GM19035 (cell line): ENCODE measurements around the gene SLC37A4.
"Not testable (repeated sequence)": the region's sequence is repeated elsewhere in the genome, so short reads cannot be mapped to it uniquely, and the experiment has no call there.

Experiments used
- ATAC-seq: cut with Tn5 transposase; IDR thresholded peaks from one replicate; pipeline ENCODE4 v1.9.1; 2021; ENCODE audit not compliant: unreplicated experiment

The SLC37A4 gene

DNA sequence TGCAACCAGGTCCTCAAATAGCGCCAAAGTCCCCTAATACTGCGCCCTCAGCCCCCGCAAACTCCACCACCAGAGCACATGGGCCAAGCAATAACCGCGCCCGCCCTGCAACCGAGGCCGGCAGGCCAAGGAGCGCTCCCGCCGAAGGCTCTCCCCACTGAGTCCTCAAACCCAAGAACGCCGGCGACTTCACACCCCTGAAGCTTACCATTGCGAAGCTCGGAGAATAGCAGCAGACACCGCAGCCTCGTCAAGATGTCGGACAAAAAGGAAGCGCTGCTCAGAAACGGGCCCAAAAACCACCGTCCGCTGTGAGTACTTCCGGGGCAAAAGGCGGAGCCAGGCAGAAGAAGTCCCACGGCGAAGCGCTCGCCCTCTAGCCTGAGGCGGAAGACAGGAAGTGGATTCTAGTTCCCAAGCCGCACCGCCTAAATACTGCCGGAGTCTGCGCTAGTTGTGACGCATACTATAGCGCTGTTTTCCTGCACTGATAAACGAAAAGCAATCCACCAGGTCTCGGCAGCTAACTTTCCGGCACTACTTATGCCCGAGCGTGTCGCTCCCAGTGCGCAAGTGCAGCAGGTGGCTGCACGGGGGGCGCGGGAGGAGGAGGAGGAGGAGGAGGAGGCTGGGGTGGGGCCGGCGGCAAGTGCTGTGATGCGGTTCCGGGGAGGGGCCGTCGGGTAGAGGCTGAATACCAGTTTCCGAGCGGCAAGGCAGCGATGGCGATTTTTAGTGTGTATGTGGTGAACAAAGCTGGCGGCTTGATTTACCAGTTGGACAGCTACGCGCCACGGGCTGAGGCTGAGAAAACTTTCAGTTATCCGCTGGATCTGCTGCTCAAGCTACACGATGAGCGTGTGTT lies 12.4 kb downstream of the SLC37A4 start, which contains the start of the genes RPS25 and TRAPPC4:
RPS25 (minus strand) TSS at position 270 of the 865 bp plus-strand sequence; CDS start at position 211, 59 bp downstream.
TRAPPC4 (plus strand) TSS at position 693 of the 865 bp plus-strand sequence; CDS start at position 723, 30 bp downstream.
- peak; percentile 90 for ATAC-seq

DNA sequence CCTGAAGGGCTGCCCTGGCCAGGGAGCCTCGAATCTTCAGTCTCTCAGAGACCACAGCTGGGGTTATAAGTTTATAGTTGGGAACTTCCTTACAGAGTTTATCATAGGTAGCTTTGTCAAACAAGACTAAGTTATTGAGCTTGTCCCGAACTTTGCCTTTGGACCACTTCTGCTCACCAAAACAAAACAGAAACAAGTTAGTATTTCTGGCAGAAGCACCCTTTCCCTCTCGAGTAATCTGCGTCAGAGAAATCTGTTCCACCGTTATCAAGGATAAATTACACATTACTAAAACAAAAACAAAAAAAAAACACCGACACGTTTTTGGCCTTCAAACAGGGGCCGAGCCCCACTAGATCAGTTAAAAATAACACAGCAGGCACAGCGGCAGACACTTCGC lies 13.3 kb downstream of the SLC37A4 start:
- ATAC-seq, result not testable (repeated sequence)

DNA sequence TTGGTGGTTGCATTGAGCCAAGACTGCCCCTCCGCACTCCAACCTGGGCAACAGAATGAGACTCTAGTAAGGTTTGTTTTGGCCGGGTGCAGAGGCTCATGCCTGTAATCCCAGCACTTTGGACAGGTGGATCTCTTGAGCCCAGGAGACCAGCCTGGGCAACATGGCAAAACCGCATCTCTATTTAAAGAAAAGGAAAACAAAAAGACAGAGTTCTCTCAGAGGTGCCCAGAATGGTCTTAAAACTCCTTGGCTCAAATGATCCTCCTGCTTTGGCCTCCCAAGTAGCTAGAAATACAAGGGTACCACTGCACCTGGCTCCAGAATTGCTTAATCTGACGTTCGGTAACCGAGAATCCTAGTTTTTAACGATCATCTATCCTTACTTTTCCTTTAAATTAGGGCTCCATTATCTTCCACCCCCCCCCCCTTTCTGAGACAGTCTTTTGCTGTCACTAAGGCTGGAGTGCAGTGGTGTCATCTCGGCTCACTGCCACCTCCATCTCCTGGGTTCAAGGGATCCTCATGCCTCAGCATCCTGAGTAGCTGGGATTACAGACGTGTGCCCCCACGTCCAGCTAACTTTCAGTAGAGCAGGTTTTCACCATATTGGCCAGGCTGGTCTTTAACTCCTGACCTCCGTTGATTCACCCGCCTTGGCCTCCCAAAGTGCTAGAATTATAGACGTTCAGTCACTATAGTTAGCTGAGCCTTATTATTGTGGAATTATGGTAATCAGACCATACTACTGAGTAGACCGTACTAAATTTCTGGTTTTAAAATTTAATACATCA lies 14.3 kb downstream of the SLC37A4 start:
- no peak for ATAC-seq

DNA sequence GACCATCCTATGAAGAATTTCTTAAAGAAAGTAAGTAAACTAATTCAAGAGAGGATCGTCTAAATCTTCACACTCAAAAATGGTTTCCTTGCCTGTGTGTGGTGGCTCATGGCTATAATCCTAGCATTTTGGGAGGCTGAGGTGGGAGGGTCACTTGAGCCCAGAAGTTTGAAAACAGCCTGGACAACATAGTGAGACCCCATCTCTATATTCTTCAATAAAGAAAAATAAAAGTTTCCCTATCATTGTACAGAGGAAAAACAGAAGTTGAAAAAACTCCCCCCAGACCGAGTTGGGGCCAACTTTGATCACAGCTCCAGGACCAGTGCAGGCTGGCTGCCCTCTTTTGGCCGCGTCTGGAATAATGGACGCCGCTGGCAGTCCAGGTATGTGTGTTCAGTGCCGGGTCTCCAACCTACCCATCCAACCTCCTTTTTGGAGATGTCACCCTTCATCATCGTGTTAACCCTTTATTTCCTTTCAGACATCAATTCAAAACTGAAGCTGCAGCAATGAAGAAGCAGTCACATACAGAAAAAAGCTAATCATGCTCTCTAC lies 15.5 kb downstream of the SLC37A4 start:
- no peak for ATAC-seq

DNA sequence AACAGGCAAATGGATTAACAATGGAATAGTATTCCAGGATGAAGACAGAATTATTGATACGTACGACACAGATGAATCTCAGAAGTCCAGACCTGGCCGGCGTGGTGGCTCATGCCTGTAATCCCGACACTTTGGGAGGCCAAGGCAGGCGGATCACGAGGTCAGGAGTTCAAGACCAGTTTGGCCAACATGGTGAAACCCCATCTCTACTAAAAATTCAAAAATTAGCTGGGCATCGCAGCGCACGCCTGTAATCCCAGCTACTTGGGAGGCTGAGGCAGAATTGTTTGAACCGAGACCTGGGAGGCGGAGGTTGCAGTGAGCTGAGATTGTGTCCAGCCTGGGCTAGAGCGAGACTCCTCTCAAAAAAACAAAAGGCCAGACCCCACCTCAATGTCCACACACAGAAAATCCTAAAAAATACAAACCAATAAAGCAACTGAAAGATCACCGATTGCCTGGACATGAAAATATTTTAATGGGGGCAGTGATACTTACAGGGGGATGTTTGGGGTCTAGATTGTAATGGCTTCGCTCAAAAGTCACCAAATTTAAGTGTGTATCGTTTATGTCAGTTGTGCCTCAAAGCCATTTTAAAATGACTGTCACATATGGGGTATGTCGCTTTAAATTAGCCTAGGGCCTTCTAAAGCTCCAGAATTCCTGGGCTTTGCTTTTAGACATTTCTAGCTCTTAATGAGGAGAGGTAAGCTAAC lies 16.3 kb downstream of the SLC37A4 start:
- no peak for ATAC-seq

DNA sequence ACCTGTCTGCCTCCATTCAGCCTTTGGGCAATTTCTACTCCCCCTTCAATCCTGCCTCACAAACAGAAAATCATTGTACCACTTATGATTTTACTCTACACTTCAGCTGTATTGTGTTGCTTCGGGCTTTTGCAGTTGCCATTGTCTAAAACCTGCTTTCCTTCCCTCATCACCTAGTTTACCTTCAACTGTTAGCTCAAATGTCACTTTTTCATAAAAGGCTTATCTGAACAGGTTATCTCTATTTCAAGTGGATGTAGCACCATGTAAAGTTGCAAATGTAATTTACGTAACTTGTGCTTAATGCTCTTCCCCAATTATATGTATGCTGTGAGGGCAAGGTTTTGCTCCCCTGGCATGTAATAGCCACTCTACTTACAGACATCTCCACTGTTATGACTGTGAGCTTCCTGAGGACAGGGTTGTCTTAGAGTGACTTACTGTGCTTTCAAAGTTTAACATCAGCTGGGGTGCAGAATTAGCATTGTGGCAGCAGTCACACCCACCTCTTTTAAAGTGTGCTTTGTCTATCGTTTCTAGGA lies 18.0 kb downstream of the SLC37A4 start:
- ATAC-seq, result no peak

DNA sequence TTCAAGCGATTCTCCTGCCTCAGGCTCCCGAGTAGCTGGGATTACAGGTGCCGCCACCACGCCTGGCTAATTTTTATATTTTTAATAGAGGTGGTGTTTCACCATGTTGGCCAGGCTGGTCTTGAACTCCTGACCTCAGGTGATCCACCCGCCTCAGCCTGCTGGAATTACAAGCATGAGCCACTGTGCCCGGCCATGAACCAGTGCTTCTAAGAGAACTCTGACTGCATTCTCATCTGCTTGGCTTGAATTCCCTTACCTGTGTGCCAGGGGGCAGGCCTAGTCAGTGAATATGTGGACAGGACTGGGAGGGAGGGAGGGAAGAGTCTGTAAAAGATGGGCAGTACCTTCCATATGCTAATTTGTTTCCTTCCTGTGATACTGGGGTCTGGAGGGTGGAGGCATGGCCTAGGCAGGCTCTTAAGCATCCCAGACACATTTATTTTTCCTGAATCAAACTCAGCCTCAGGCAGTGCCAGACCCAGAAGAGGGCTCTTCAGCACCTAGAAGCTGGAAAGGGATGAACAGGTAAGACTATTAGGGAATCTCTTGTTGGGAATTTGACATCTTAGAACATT lies 19.1 kb downstream of the SLC37A4 start:
- ATAC-seq, result no peak

DNA sequence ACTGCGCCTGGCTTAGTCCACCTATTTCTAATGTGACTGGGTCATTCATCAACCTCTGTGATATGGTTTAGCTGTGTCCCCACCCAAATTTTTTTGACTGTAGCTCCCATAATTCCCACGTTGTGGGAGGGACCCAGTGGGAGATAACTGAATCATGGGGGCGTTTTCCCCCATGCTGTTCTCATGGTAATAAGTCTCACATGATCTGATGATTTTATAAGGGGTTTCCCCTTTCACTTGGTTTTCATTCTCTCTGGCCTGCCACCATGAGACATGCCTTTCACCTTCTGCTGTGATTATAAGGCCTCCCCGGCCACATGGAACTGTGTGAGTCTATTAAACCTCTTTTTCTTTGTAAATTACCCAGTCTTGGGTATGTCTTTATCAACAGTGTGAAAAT lies 24.0 kb downstream of the SLC37A4 start:
- no peak for ATAC-seq

DNA sequence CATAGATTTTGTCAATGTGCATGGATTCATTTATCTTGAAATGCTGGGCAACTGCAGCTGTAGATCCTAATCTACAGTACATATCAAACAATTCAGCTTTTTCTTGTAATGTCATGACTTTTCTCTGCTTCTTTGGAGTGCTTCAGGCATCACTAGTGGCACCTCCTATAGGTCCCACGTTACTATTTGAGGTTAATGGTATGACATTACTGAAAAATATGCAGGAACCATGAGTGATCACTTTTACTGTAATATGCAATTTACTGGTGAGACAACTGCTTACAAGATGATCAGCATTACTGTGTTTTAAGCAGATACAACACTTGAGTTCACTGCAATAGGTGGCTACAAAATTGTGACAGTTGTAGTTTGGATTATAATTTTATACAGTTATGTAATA lies 29.8 kb downstream of the SLC37A4 start:
- ATAC-seq, result no peak

DNA sequence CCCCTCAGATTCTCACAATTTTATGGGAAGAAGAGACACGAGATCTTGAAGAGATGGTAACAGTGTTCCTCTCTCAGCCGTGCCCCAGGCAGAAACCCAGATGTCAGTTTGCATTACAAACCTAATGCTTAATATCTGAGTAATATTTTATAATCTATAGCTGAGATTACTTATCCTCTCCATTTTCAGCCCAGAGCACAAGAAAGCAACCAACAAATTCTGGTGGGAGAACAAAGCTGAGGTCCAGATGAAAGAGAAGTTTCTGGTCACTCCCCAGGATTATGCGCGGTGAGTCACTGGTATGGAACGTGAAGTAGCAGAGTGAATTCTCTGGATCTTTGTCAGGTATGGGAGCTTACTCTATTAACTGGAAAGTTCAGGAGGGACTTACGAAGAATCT lies 31.9 kb downstream of the SLC37A4 start:
- ATAC-seq, result no peak

DNA sequence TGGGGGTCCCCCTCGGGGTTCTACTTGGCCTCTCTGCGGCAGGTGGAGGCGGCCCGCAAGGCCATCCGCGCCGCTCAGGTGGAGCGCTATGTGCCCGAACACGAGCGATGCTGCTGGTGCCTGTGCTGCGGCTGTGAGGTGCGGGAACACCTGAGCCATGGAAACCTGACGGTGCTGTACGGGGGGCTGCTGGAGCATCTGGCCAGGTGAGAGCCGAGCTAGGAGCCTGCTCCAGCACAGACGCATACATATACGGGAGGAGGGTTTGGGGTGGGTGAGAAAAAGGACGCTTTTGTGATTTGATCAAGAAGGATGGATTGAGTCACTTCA lies 32.3 kb downstream of the SLC37A4 start:
- no peak for ATAC-seq

DNA sequence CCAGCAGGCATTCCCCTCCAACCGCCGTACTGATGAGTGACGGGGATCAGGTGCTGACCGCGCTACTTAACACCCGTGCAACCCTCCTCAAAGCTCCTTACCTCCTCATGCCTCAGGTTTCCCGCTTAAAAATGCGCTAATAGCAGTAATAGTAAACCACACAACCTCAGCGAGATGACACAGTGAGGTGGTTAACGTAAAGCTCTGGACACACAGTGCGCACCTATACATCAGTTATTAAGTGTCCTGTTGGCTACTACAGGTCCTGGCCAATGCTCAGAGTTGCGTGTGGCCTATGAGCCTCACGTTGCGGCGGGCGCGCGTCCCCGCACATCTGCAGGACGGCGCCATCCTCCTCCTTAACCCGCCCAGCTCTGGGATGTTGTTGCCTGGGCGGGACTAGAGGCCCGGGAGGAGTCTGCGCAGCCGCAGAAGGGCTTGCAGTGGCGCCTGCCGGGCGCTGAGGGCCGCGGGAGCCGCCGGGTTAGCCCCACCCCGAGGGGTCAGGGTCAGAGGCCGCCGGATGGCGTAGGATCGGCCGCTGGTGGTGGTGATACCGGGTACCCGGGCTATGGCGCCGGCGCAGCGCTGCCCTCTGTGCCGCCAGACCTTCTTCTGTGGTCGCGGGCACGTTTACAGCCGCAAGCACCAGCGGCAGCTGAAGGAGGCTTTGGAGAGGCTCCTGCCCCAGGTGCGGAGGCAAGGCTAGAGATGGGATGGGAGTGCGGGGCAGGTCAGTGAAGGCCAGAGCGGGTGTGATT lies 32.9 kb downstream of the SLC37A4 start, which contains the start of gene CENATAC:
CENATAC (plus strand) TSS at position 512 of the 761 bp plus-strand sequence; CDS start at position 572, 60 bp downstream.
- peak; percentile 93 for ATAC-seq

DNA sequence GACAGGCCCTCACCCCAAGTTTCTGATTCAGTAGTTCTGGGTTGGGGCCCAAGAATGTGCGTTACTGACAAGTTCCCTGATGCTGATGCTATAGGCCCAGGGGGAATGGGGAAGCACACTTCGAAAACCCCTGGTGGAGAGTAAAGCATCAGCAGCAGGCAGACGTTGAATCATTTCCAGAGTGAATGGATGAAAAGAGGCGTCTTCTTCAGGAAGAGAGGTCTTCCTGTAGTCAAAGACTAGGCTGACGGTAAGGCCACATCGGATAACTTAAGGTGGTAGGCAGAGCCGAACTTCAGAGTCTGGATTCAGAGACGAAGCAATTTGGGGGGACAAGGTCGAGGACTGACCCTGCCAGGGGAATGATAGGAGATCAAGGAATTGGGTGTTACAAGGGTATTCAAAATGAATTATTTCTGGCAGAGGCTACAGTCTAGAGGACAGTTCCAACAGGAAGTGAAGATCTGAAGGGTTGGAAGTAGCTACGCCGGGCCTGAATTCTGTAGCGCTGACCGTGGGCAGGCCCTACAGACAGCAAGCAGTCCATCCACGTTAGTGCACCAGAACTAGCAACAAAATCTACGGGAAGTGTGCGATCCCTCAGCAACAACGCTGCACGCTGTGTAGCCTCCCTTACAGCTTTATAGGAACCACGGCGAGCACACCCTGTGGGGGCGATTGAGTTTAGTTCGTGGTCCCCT lies 33.6 kb downstream of the SLC37A4 start:
- ATAC-seq, result peak; percentile 15

DNA sequence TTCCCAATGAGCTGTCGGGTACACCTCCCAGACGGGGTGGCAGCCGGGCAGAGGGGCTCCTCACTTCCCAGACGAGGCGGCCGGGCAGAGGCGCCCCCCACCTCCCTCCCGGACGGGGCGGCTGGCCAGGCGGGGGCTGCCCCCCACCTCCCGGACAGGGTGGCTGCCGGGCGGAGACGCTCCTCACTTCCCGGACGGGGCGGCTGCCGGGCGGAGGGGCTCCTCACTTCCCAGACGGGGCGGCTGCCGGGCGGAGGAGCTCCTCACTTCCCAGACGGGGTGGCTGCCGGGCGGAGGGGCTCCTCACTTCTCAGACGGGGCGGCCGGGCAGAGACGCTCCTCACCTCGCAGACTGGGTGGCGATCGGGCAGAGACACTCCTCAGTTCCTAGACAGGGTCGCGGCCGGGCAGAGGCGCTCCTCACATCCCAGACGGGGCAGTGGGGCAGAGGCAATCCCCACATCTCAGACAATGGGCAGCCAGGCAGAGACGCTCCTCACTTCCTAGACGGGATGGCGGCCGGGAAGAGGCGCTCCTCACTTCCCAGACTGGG lies 39.1 kb downstream of the SLC37A4 start:
- ATAC-seq, result not testable (repeated sequence)

DNA sequence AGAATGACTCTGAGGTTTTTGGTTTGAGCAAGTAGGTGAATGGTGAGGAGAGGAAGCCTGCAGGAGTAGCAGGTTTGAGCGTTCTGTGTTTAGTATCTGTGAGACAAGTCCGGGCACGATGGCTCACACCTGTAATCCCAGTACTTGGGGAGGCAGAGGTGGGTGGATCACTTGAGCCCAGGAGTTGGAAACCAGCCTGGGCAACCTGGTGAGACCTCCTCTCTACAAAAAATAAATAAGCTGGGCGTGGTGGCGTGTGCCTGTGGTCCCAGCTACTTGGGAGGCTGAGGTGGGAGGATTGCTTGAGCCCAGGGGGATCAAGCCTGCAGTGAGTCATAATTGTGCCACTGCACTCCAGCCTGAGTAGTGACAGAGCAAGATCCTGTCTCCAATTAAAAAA lies 42.4 kb downstream of the SLC37A4 start:
- ATAC-seq, result no peak

DNA sequence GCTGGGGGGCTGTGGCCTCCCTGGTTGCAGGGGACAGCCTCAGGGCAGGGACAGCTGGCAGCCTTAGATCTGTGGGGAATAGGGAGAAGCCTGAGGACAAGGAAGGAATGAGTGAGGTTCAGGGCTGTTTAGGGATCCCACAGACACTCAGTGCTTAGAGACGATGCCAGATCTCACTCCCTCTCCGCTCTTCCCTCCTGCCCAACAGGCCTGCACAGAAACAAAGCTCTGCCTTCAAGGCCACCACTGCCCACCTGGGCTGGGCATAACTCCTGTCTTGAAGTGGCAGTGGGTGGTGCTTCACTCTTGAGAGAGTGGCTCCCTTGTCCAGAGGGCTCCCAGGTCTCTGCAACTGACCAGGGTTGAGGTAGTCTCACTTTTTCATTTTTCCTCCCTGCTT lies 45.9 kb downstream of the SLC37A4 start:
- no peak for ATAC-seq

DNA sequence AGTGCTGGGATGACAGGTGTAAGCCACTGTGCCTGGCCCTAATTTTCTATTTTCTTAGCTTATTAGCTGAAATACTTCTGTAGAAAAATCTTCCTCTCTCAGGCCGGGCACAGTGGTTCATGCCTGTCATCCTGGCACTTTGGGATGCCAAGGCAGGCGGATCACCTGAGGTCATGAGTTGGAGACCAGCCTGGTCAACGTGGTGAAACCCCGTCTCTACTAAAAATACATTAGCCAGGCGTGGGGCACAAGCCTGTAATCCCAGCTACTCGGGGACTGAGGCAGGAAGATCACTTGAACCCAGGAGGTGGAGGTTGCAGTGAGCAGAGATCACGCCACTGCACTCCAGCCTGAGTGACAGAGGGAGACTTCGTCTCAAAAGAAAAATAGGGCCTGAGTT lies 46.3 kb downstream of the SLC37A4 start:
- ATAC-seq, result not testable (repeated sequence)

DNA sequence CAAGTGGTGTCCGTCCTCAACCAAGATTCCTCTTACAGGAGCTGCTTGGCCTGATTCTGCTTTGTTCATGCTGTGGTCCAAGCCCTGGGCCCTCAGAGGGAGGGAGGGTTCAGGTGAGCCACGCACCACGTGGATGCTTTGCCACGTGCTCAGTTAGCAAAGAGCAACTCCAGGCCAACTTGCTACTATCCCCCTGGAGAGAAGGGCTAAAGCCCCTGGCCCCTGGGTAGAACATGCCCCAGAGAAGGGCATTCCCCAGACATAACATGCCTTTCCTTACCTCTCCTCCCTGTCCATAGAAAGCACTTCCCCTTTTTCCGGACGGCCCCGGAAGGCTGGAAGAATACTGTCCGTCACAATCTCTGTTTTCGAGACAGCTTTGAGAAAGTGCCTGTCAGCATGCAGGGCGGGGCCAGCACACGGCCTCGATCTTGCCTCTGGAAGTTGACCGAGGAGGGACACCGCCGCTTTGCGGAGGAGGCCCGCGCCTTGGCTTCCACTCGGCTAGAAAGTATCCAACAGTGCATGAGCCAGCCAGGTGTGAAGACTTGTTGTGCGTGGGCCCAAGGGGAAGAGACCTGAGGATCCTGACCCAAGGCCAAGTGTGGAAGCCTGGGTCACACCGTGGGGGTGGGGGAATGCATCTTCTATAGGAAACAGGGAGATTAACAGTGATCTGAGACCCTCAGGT lies 50.3 kb downstream of the SLC37A4 start:
- no peak for ATAC-seq
